GM18517 (cell line): ENCODE data around the gene NKIRAS1.
"Not testable (repeated sequence)": the region's sequence is repeated elsewhere in the genome, so short reads cannot be mapped to it uniquely, and the experiment has no call there.

Experiments
- ATAC-seq: cut with Tn5 transposase; IDR thresholded peaks from one replicate; pipeline ENCODE4 v1.9.1; 2021; ENCODE audit warnings: mild to moderate bottlenecking, moderate library complexity; ENCODE audit not compliant: unreplicated experiment

The NKIRAS1 gene

DNA sequence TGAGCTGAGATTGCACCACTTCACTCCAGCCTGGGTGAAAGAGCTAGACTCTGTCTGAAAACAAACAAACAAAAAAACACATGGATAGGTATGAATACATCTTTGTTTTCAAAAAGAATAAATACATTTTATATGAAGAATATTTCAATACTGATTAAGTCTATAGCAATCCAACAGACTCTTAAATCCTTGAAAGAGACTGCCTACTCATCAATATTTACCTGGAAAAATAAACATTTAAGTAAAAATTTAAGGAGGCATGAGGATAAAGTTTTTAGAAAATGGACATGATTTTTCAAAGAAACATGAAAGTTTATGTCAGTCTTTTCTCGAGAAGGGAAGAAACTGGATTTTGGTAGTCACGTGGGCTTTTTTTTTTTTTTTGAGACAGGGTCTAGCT is 5.4 kb downstream of the NKIRAS1 start:
- no peak for ATAC-seq

DNA sequence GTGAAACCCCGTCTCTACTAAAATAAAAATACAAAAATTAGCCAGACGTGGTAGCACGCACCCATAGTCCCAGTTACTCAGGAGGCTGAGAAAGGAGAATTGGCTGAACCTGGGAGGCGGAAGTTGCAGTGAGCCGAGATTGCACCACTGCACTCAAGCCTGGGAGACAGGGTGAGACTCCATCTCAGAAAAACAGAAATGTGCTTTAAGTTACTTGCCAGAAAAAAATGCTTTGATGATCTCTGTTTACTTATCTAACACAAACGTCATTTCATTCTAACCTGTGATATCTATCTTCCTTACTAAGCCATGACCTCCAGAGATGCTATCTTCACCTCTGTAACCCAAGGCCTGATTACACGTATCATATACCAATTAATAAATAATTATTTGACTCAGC is 7.4 kb downstream of the NKIRAS1 start:
- ATAC-seq = no peak

DNA sequence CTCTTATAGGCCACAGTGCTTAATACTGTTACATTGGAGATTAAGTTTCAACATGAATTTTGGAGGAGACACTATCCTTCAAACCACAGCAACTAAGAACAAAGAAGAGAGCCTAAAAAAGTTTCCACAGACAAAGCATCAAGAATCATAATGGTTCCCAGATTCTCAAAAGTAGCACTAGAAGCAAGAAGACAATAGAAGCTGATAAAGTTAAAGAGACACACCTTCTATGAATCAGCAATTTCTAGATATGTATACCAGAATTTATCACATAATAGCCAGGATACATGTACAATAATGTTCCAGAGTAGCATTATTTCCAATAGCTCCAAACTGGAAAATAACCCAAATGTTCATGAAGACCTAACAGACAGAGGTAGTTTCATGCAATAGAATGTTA is 12.2 kb downstream of the NKIRAS1 start:
- ATAC-seq = no peak

DNA sequence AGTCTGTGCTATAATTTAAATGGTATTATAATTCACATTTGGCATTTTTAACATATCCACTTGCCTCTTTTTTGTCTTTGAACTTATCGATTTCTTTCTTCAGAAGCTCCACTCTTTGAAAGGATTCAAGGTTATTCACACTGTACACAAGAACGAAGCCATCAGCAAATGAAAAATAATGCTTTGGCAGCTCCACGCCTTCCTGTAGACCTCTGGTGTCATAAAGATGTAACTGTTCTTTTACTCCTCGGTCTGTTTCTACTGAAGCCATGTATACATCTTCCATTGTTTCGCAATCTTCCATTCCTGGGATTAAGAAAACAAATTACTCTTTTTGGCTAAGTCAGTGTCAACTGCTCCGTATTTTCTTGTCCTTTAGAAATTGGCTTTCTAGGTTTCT is 16.0 kb downstream of the NKIRAS1 start:
- ATAC-seq = no peak

DNA sequence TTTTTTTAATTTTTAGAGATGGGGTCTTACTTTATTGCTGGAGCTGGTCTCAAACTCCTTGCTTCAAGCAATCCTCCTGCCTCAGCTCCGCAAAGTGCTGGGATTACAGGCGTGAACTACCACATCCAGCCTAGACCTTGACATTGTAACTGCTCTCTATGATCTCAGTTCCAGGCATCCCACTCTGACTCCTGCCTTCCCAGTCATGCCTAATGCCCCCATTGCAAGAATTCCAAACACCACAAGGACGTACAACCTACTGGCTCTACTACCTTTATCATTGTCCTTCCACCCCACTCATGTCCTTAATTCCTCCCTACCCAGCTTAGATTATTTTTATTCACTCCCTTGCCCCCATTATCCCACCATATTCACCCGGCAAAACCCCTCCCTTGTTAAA is 21.6 kb downstream of the NKIRAS1 start:
- no peak for ATAC-seq

DNA sequence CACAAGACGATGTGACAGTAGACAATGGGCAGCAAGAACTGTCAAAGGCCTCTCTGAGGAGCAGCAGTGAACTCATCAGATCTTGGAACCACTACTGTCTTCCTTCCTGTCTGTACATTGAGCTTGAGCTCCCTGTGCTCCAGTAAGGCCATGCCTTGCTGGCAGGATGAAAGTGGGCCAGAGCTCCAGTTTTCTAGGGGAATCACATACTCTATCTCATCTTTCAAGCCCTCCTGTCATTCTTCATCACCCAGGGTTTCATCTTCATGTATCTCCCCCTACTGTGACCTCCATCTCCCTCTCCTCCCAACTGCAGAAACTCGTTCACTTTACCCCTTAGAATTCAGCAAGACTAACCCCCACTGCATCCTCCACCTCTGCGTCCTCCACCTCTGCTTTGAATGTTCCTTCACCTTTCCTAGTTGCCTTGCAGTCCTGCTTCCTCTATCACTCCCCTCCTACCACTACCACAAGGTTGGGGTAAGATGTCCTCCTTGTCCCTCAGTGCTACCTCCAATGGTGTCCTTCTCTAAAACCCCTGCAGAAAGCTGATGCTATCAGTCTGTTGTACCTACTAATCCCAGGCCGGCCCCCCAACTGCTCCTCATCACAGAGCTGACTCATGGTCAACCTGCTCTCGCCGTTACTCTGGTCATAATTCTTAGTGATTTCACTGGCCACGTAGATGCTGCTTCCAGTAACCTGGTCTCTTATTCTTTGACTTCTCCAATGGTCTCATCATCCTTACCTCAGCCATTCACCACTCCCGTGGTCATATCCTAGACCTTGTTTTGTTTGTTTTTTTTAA is 22.3 kb downstream of the NKIRAS1 start:
- no peak for ATAC-seq

DNA sequence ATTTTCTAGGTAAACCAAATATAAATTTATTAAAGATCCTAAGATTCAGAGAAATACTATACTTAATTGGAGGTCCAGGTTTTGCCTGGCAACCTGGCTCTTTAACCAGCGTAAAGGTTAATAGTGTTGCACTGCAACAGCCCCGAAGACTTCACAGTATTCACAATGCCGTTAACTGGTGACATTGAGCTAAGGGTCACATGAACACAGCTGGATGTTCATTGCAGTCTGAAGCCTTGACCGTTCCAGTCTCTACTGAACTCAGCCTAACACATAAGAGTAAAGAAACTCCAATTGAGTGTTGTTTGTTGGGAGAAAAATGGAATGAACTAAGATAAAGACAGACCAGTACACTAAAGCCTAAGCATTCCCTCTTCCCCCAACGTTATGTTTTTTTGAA is 26.8 kb downstream of the NKIRAS1 start:
- no peak for ATAC-seq

DNA sequence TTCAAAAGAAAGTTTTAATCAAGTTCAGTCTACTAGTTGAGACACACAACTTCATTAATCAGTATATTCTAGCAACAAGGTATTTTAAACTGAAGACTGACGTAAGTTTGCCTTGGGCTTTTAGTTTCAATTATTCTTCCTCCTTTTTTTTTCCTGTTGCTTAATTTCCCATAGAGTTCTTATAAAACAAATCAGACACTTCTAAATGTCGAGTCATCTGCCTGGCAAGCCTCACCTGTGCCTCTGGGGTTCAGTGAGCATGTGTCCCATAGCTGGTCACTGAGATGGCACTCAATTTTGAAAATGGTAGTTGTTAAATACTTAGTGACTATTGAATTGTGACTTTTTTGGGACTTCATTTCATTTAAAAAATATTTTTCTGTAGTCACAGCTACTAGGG is 27.4 kb downstream of the NKIRAS1 start:
- ATAC-seq = no peak

DNA sequence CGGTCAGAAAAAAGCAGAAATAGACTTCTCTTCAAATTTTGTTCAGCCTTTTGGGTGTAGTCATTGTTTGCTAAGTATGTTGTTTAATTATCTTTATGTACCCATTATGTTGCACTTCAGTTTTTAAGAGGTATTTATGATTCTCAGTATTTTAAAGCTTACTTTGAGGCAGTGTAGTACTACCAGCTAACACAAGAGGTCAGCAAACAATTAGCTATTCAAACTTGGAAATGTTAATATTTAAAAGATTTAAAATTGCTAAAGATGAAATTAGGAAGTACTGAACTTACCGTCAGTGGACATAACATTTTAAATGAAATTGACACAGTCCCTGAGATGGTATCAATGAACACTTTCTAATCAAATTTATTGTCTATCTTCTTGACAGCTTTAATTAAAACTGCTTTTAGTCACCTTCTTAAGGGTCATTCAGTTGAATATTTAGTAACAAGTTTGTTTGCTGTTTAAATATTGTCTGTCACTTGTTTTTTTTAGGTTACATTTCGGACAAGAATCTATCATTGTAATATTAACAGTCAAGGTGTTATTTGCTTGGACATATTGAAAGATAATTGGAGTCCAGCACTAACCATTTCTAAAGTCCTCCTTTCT is 28.1 kb downstream of the NKIRAS1 start:
- no peak for ATAC-seq

DNA sequence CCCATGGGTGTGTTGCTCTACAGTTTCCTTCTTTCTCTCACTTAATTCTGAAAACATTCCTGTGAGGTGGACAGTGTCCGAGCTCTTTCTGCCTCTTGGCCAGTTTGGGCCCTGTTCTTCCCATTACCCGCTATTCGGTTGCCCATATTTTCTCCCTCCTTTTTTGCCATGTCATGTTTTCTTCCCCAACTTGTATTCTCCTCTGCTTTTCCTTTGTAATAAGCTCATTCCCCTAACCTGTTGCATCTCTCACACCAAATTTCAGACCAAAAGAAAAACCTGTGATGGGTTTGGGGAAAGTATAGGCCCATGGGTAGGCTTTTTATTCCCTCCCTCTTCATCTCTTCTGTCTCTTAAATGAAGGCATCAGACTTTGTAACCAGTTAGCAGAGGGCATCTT is 30.5 kb downstream of the NKIRAS1 start:
- ATAC-seq = no peak

DNA sequence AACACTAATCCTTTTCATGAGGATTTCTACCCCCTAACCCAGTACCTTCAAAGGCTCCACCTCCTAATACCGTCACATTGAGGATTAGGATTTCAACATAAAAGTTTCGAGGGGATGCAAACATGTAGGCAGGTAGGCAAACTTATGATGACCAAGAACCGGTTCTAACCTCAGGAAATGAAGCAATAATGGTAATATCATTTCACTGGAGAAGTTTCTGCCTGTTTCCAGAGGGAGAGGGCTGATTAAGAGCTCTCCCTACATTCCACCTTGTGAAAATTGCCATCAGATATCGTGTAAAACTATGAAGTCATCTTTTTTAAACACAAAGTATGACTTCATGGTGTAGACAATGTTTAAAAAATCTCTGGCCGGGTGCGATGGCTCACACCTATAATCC is 31.6 kb downstream of the NKIRAS1 start:
- no peak for ATAC-seq

DNA sequence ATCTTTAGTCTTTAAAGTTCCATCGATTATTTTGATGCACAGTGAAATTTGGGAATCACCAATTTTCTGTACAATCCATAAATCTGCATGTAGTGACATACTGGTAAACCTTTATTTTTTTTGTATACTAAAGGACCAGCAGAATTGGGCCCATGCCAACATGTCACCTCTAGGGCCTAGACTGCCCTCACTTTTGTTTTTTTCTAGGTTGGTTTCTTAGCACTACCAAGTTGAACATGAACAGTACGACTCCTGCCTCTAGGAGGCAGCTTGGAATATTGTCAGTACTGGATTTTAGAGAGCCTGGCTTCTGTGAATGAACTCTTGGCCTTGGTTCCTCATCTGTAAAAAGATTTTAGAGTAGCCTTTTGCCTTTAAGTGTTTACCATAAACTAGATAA is 32.3 kb downstream of the NKIRAS1 start:
- ATAC-seq = no peak

DNA sequence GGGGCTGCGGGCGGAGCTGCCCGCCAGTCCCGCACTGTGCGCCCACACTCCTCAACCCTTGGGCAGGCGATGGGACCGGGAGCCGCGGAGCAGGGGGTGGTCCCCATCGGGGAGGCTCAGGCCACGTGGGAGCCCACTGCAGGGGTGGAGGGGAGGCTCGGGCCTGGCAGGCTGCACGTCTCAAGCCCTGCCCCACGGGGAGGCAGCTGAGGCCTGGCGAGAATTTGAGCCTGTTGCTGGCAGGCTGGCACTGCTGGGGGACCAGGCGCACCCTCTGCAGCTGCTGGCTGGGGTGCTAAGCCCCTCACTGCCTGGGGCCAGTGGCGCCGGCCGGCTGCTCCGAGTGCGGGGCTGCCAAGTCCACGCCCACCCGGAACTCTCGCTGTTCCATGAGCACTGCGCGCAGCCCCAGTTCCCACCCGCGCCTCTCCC is 34.3 kb downstream of the NKIRAS1 start:
- ATAC-seq = no peak

DNA sequence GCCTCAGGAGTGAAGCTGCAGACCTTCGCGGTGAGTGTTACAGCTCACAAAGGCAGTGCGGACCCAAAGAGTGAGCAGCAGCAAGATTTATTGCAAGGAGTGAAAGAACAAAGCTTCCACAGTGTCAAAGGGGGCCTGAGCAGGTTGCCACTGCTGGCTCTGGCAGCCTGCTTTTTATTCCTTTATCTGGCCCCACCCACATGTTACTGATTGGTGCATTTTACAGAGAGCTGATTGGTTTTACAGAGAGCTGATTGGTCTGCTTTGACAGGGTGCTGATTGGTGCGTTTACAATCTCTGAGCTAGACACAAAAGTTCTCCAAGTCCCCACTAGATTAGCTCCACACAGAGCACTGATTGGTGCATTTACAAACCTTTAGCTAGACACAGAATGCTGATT is 34.8 kb downstream of the NKIRAS1 start:
- ATAC-seq = not testable (repeated sequence)

DNA sequence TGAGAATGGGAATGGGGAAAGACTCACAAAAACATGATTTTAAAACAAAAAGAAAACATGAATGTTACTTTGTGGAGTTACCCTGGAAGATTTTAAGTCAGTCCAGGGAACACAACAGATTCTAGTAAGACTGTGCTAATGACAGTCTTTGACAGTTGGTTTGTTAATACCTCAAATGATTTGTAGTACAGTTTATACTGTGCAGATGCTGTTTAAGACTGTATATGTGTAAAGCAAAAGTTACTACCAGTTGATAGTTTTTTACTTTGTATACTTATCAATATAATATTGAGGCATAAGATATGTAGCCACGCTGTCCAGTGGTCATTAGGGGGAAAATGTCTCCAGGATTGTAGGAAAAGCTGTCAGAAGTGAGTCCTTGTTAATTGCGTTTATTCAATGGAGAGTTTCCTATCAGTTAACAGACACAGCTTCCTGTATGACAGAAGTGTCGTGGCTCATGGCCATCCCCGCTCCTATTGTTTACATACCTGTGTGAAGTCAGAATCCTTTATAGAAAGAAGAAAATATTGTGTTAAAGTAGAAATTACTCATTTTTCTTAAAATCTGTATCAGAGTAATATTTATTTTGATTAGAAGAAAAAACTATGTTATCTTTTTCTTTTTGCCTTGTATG is 36.0 kb downstream of the NKIRAS1 start:
- ATAC-seq = no peak

DNA sequence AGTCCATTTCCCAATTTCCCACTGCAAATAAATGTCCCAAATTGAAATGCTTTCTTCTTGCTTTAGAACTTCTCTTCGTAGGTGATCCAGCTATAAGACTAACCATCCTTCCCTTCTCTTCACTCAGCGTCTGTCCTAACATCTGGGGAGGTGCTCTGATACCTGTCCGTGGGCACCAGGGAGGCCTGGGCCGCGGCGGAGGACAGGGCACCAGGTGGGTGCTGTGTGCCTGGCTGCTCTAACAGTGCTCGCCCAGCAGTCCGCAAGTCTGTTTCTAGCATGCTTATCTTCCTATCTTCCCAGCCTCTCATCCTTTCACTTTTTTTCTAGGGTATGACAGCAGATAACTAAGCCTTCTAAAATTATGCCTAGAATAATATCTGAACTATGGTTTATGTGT is 37.3 kb downstream of the NKIRAS1 start:
- no peak for ATAC-seq

DNA sequence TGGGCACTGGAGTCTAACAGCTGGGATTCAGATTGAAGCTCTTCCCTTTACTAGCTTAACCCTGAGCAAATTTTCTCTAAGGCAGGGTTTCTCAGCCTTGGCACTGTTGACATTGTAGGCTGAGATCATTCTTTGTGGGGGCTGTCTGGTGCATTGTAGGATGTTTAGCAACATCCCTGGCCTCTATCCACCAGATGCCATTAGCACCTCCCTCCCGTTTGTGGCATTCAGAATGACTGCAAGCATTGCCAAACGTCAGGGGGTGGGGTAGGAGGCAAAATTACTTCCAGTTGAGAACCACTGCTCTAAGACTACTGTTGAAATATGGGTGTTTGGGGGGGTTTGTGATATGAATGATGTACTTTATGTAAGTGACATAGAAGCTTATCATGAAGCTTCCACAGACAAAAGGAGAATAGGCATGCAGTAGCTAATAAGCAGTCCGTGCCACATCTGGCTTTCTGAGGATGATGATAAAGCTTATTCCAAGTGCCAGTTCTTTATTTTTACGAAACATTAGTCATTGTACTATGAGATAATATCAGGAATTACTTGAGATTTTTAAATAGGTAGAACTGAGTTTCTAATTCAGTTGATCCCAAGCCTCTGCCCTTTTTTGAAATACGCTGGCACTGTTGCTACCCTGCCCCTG is 39.3 kb downstream of the NKIRAS1 start:
- ATAC-seq = no peak

DNA sequence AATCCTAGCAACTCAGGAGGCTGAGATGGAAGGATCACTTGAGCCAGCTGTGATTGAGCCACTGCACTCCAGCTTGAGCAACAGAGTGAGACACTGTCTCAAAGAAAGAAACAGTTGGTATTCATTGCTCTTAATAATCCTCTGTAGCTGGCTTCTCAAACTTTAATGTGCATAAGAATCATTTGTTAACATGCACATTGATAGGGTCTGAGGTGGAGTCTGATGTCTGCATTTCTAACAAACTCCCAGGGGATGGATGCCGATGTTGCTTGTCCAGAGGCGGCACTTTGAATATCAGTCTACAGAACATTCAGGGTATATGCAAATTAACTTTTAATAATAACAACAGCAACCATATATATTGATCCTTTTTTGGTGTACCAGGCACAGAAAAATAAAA is 39.9 kb downstream of the NKIRAS1 start:
- no peak for ATAC-seq

DNA sequence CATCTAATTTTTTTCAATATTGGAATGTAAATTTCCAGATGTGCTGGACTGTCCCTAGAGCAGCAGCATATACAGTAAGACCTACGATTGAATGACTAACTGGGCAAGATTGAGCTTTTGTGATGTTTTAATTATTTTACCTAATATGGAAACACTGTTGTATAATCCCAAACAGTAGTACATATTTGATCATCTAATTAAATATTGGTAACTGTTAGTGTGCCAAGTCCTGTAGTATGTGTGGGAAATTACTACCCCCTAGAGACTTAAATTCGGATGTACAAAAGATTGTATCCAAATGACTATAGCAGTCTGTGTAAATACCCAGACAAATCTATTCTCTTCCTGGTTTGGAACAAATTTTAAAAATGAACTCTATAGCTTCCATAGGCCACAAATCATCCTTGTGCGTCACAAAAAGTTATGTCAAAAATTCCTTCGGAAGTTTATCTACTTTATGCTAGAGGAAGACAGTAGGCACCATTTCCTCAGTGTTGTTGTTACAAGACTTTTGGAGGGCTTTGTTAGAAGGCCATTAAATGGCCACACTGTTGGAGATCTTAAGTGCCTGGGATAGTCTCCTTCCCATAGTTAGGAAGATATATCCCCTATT is 41.6 kb downstream of the NKIRAS1 start:
- ATAC-seq = no peak

DNA sequence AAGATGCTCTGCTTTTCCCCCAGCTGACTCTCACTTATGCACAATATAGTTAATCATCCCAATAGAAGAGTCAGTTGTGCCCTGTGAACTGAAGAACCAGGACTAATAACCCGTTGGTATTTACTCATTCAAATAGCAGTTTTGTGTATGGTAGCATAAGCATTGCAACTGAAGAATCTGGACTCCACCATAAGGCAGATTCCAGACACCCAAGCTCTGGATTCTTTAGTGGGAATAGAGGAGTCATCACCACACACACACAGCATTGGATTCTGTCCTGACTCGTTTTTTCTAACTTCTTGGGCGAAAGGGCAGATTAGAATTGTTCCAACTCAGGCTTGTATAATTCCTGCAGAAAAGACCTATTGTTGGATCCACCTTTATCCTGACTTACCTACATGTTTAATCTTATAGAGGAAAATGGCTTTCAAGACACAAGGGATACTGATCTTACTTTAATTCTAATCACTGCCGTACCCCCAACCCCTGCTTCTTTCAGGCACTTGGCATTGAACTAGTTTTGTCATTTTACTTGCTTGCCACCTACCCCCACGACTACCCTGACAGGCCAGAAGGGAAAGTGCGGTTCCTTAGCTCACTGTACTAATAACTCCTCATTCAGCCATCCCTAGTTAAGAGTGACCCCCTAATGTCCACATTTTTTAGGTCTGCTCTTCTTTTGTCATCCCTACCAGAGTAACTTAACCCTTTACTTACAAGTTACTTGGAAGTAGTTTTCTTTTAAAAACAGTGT is 42.3 kb downstream of the NKIRAS1 start:
- no peak for ATAC-seq

DNA sequence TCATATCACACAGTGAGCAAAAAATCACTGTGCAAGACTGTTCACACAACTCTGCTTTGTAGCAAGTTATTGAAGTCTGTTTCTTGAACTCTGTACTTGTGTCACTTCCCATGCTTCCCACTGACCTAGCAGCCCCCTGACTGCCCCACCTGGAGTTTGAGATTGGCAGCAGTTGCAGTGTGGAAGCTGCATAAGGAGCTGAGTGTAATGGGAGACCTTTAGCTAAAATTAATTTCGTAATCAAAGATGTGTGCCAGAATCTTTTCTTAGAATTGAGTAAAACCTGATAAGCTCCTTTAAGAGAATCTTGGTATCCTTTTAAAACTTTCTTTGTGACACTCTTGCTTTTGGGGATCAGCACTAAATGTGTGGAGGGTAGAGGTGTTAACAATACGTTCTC is 42.8 kb downstream of the NKIRAS1 start:
- no peak for ATAC-seq
